GM12878 (cell line): Measurements from ENCODE around the gene TEKT5. TPM values are rescaled to one million over a fixed set of nuclear protein-coding genes. Genes with fewer than 3 reads are reported as not detected.
A peak's percentile ranks its signal among the peaks of the same experiment; 100 is the strongest.

Source experiments
- ATAC-seq: fragments of 200-7000 bp; cut with Tn5 transposase; 3 replicates; pipeline ENCODE4 v1.9.1; 2020; ENCODE audit warnings: mild to moderate bottlenecking, moderate library complexity
- BruUV-seq: library from RNA; stranded (reverse); fragments of 400-500 nt; replicated peaks from 2 replicates; lab custom pipeline; 2021; lab: Mats Ljungman, UMichigan
- CTCF ChIA-PET: fragments of 300-600 bp; sonication (Branson Sonifier 250); formaldehyde crosslinking; extraction: SDS; loops from one replicate; lab custom pipeline; 2021; ENCODE audit warnings: inconsistent platforms; lab: Yijun Ruan, JAX
- POLR2A ChIA-PET: fragments of 350-600 bp; formaldehyde crosslinking; extraction: SDS; loops from one replicate; lab custom pipeline; 2021; ENCODE audit warnings: inconsistent platforms; lab: Charles Lee
- RAD21 ChIA-PET: fragments of 300-600 bp; sonication (Branson Sonifier 250); formaldehyde crosslinking; loops from one replicate; lab custom pipeline; 2023; ENCODE audit warnings: antibody characterized with exemption; ENCODE audit not compliant: unreplicated experiment; lab: Charles Lee
- SMC1A ChIA-PET: fragments of 300-600 bp; sonication (Branson Sonifier 250); formaldehyde crosslinking; loops from one replicate; lab custom pipeline; 2023; ENCODE audit not compliant: unreplicated experiment, uncharacterized antibody; lab: Charles Lee
- DNase-seq: peaks from one replicate; pipeline ENCODE4 v3.0.0-alpha.2; 2011; ENCODE audit warnings: low read depth, low spot score
- FAIRE-seq: peaks from 3 replicates; lab custom pipeline; 2011; peaks lifted over from hg19 to GRCh38; lab: Jason Lieb, UNC
- H2AFZ ChIP-seq: 2 replicates; pipeline ENCODE4 v1.6.0; 2011; ENCODE audit warnings: low read depth, low read length, control low read depth; ENCODE audit not compliant: control insufficient read depth
- H3K27ac ChIP-seq: 2 replicates; pipeline ENCODE4 v1.5.1; 2011; ENCODE audit warnings: control low read depth; ENCODE audit not compliant: control insufficient read depth, insufficient read depth
- H3K27me3 ChIP-seq, 2 experiments: replicated peaks in 1 of 2; 2 replicates each; pipeline versions ENCODE4 v1.6.0 to v1.6.1; 2011; ENCODE audit warnings: low read length in 1 of 2; ENCODE audit not compliant: control insufficient read depth in 2 of 2, insufficient read depth in 2 of 2
- H3K36me3 ChIP-seq, 2 experiments: 2 replicates each; pipeline ENCODE4 v1.5.1; 2011; ENCODE audit warnings: low read length in 1 of 2; ENCODE audit not compliant: control insufficient read depth in 2 of 2, insufficient read depth in 2 of 2
- H3K4me1 ChIP-seq: 2 replicates; pipeline ENCODE4 v1.6.1; 2011; ENCODE audit warnings: mild to moderate bottlenecking, low read length, moderate library complexity, mixed read lengths; ENCODE audit not compliant: control insufficient read depth, insufficient read depth
- H3K4me2 ChIP-seq: 2 replicates; pipeline ENCODE4 v1.6.0; 2011; ENCODE audit warnings: control low read depth; ENCODE audit not compliant: control insufficient read depth, insufficient read depth
- H3K4me3 ChIP-seq: fragments of 200-600 bp; sonication (generic); 2 replicates; pipeline ENCODE4 v1.5.1; 2016
- H3K79me2 ChIP-seq: 2 replicates; pipeline ENCODE4 v1.6.0; 2011; ENCODE audit warnings: low read length; ENCODE audit not compliant: control insufficient read depth, insufficient read depth
- H3K9ac ChIP-seq: 2 replicates; pipeline ENCODE4 v1.8.0; 2011; ENCODE audit warnings: low read length, control low read depth, mixed read lengths; ENCODE audit not compliant: control insufficient read depth, insufficient read depth
- H3K9me3 ChIP-seq: replicated peaks from 3 replicates; pipeline ENCODE4 v1.5.1; 2011; ENCODE audit warnings: mild to moderate bottlenecking, low read length; ENCODE audit not compliant: control insufficient read depth, insufficient read depth
- H4K20me1 ChIP-seq: 2 replicates; pipeline ENCODE4 v1.6.0; 2011; ENCODE audit not compliant: control insufficient read depth, insufficient read depth
- ASH2L ChIP-seq: fragments of 300-600, 200-600 bp; sonication (generic); IDR thresholded peaks from 2 replicates; pipeline ENCODE4 v1.6.1; 2017; ENCODE audit warnings: low read depth, mild to moderate bottlenecking, borderline replicate concordance
- DPF2 ChIP-seq: fragments of 450-650 bp; IDR thresholded peaks from 2 replicates; pipeline ENCODE4 v1.6.1; 2017; ENCODE audit warnings: mild to moderate bottlenecking
- FOXK2 ChIP-seq: fragments of 450-650 bp; IDR thresholded peaks from 2 replicates; pipeline ENCODE4 v1.6.1; 2017; ENCODE audit warnings: mild to moderate bottlenecking, moderate library complexity
- HDAC2 ChIP-seq: fragments of 200-600 bp; sonication (generic); IDR thresholded peaks from 2 replicates; pipeline ENCODE4 v1.6.1; 2017
- KLF5 ChIP-seq: fragments of 450-650 bp; IDR thresholded peaks from 2 replicates; pipeline ENCODE4 v1.6.1; 2014; ENCODE audit warnings: mild to moderate bottlenecking; ENCODE audit not compliant: partially characterized antibody
- SREBF2 ChIP-seq: IDR thresholded peaks from 2 replicates; pipeline ENCODE4 v1.6.1; 2012; ENCODE audit warnings: mild to moderate bottlenecking, low read length
- WRNIP1 ChIP-seq: IDR thresholded peaks from 2 replicates; pipeline ENCODE4 v1.6.1; 2011; ENCODE audit warnings: low read depth, low read length, improper control_type of control experiment, borderline replicate concordance
- WGBS: methylation state at CpG from one replicate; pipeline ENCODE4 v1.1.6; 2016; ENCODE audit warnings: low lambda C conversion rate; ENCODE audit not compliant: insufficient replicate concordance, insufficient coverage; ENCODE audit errors: missing lambda C conversion rate; 5-methylcytosine and 5-hydroxymethylcytosine counted together
- in situ Hi-C: fragments of 300-500 bp; cut with MboI; formaldehyde crosslinking; loops from 9 replicates; pipeline ENCODE4 v1.14.3; 2018; ENCODE audit warnings: mixed read lengths
- intact Hi-C: fragments of 100-400 bp; cut with micrococcal nuclease; formaldehyde crosslinking; loops from one replicate; pipeline ENCODE4 v1.14.2; 2022; ENCODE audit not compliant: unreplicated experiment
- polyA plus RNA-seq, 11 experiments: library from polyadenylated mRNA; depleted of rRNA in 4 of 11; unstranded in 6 of 11; stranded (reverse) in 5 of 11; fragments of >200 nt; fragmentation: Nextera tagmentation in 4 of 11; fragmentation: Illumina TruSeq in 1 of 11; extraction: Ambion mirVana in 4 of 11; extraction: Trizol in 1 of 11; gene quantifications; 1 replicate in 1 of 11; 2 replicates in 10 of 11; pipeline versions ENCODE4 v1.2.1 to v1.2.3, GENCODE V29; 2011 to 2016; ENCODE audit warnings: inconsistent platforms in 2 of 11, missing spikeins in 2 of 11, low read depth in 1 of 11
- total RNA-seq, 4 experiments: library from RNA; depleted of rRNA in 3 of 4; stranded (reverse); fragments of >200 nt in 3 of 4; fragmentation: Illumina TruSeq in 1 of 4; extraction: Trizol in 1 of 4; gene quantifications; 2 replicates each; pipeline versions ENCODE4 v1.2.1 to v1.2.3, GENCODE V29; 2013 to 2021
- TF ChIP-seq, protein P1 (sequence below): IDR thresholded peaks from 2 replicates; pipeline ENCODE4 v1.6.1; 2011; ENCODE audit warnings: mild to moderate bottlenecking, low read depth, low read length, moderate library complexity; ENCODE audit not compliant: insufficient replicate concordance
- TF ChIP-seq, protein P2 (sequence below), 3 experiments: IDR thresholded peaks in 2 of 3; conservative IDR thresholded peaks in 1 of 3; 2 replicates each; pipeline ENCODE4 v1.5.1; 2011; ENCODE audit warnings: low read depth in 3 of 3, low read length in 3 of 3, mild to moderate bottlenecking in 3 of 3, control low read depth in 2 of 3, moderate library complexity in 2 of 3, inconsistent platforms in 1 of 3, mixed read lengths in 1 of 3; ENCODE audit not compliant: control insufficient read depth in 2 of 3, insufficient read depth in 1 of 3; ENCODE audit errors: extremely low read depth in 1 of 3

Gene TEKT5
- total and polyA plus RNA-seq, 10 of the 15 experiments (the other 5 are each of a cell fraction or from before 2014, with no cell fraction given): 0.19 to 2.2 (median 0.68) TPM; not detected in 1

DNA sequence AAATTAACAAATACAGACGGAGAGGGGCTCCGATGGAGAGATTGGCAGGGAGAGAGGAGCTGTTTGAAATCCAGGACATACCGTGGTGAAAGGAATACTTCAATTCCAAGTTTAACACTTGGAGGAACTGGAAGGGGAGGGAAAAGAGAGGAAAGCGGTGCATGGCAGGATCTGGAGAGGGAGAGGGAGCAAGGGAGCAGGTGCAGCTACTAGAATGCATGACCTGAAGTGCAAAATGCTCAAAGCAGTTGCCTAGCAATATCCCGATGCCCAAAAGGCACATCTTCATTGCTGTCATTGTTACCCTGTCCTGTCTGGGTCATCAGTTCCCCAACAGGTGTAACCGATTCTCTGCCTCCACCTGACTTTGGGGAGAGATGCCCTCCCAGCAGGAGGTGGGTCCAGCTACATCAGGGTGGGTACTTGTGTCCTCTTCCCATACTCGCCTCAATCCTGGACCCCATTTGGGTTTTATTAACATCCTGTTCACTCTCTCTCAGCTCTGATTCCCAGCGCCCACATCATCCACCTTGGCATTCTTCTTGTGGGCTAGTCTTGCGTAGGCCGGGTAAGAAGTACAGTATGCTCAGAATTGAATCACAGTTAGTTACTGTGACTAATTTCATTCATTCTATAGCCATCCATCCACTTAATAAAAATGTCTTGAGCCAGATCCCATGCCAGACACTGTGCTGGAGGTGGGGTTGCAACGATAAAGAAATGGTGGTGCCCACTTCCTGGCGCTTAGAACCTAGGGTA, 76.9 kb downstream of the TEKT5 start (continued):
- TF ChIP-seq, protein P1, sequence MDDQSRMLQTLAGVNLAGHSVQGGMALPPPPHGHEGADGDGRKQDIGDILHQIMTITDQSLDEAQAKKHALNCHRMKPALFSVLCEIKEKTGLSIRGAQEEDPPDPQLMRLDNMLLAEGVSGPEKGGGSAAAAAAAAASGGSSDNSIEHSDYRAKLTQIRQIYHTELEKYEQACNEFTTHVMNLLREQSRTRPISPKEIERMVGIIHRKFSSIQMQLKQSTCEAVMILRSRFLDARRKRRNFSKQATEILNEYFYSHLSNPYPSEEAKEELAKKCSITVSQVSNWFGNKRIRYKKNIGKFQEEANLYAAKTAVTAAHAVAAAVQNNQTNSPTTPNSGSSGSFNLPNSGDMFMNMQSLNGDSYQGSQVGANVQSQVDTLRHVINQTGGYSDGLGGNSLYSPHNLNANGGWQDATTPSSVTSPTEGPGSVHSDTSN: no peak
- TF ChIP-seq DPF2: no peak
- TF ChIP-seq SREBF2: no peak
- no peak for TF ChIP-seq ASH2L
- no peak for TF ChIP-seq KLF5
- TF ChIP-seq HDAC2: no peak
- TF ChIP-seq WRNIP1: no peak

DNA sequence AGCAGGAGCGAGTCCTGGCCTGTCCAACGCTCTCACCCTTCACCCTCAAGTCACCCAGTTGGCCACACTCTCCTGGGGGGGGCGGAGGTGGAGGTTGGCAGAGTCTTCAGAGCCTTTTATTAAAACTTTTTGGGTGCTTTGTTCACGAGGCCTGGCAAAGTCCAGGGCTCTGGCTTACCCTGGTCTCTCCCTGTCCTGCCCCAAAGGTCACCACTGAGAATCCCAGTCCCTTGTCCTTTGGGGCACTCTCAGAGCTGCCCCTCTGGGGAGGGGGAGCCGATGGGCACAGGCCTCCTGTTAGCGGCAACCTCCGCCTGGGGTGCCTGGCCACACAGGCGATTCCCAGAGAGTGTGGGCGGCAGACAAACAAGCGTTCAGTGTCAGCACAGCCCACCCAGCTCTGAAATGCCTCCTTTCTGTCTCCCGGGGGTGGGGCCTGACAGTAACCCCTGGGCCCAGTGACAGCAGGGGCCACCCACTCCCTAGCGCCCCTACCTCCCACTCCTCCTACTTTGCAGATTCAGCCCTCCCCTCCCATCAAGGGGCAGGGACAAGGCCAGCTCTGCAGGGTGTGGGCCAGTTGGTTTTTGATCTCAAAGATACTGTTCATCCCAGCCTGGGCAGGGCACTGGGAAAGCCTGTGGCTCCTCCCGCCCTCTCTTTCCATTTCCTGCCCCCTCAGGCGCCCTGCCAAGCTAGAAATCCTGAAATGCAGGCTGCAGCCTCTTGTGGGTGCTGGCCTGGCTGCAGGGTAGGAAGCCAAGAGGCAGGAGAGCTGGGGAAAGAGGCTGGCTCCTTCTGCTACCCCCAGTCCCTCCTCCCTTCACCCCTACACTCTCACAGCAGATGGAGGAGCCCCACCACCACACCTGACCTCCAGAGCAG, 77.7 kb downstream of the TEKT5 start:
- SMC1A ChIA-PET: no interaction called here

More for the DNA sequence above, 77.7 kb downstream of the TEKT5 start:
- H3K4me2 ChIP-seq: no peak overlapping the region
- in situ Hi-C loops (no loop called here), intact Hi-C loops (no loop called here)
- BruUV-seq: no TSS peak
- no peak overlapping the region for H3K9ac ChIP-seq
- no peaks in the 10 kb centered on the region for H3K36me3 ChIP-seq
- no peak overlapping the region for H3K4me3 ChIP-seq
- H3K27ac ChIP-seq: no peak overlapping the region
- ChIA-PET POLR2A (interaction anchor here (0.6 kb wide), 1 partner anchor 11 kb away, joined by 4 read pairs; no protein-coding TSS in a partner anchor), CTCF (interaction anchor here (0.5 to 1.0 kb wide), 2 partner anchors 18 to 51 kb away, joined by 3 to 4 read pairs; no protein-coding TSS in a partner anchor), RAD21 (interaction anchor here (0.6 to 0.7 kb wide), 2 partner anchors 47 to 1949 kb away, joined by 3 to 4 read pairs; no protein-coding TSS in a partner anchor)
- peak; percentile 38 for FAIRE-seq
- H2AFZ ChIP-seq: no peak overlapping the region
- TF ChIP-seq FOXK2: 0 out of 2 replicates have a peak, but pooled peaks have one; percentile 6
- TF ChIP-seq, protein P2, sequence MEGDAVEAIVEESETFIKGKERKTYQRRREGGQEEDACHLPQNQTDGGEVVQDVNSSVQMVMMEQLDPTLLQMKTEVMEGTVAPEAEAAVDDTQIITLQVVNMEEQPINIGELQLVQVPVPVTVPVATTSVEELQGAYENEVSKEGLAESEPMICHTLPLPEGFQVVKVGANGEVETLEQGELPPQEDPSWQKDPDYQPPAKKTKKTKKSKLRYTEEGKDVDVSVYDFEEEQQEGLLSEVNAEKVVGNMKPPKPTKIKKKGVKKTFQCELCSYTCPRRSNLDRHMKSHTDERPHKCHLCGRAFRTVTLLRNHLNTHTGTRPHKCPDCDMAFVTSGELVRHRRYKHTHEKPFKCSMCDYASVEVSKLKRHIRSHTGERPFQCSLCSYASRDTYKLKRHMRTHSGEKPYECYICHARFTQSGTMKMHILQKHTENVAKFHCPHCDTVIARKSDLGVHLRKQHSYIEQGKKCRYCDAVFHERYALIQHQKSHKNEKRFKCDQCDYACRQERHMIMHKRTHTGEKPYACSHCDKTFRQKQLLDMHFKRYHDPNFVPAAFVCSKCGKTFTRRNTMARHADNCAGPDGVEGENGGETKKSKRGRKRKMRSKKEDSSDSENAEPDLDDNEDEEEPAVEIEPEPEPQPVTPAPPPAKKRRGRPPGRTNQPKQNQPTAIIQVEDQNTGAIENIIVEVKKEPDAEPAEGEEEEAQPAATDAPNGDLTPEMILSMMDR (IDR thresholded peaks at IDR 0.05 in 2 of 3, conservative IDR thresholded peaks at IDR 0.05 in 1 of 3; ENCODE audit: control insufficient read depth in 2 of 3, extremely low read depth in 1 of 3, insufficient read depth in 1 of 3, low read depth in 3 of 3, low read length in 3 of 3): no peak
- H3K27me3 ChIP-seq: peaks cover 0 to 5% of the 10 kb centered on the region in 2 experiments; a peak in 1 of 4 replicates
- H3K79me2 ChIP-seq: no peaks in the 10 kb centered on the region
- WGBS: 2% methylated on average over 14 of the region's 14 CpGs
- H4K20me1 ChIP-seq: no peaks in the 10 kb centered on the region
- no peak for ATAC-seq
- DNase-seq: no peak
- no peaks in the 10 kb centered on the region for H3K9me3 ChIP-seq
- H3K4me1 ChIP-seq: no peaks in the 10 kb centered on the region; the same call in 1 of the 2 replicates
